NCI-H1694 treated with DMSO at 0.1 percent for 48 hours (cell line): ENCODE measurements around the gene SMIM20.
"Not testable (repeated sequence)": the region's sequence is repeated elsewhere in the genome, so short reads cannot be mapped to it uniquely, and the experiment has no call there.

Source experiments
- DNase-seq: peaks from one replicate; lab custom pipeline; 2025; lab: John Stamatoyannopoulos, UW

SMIM20 gene

DNA sequence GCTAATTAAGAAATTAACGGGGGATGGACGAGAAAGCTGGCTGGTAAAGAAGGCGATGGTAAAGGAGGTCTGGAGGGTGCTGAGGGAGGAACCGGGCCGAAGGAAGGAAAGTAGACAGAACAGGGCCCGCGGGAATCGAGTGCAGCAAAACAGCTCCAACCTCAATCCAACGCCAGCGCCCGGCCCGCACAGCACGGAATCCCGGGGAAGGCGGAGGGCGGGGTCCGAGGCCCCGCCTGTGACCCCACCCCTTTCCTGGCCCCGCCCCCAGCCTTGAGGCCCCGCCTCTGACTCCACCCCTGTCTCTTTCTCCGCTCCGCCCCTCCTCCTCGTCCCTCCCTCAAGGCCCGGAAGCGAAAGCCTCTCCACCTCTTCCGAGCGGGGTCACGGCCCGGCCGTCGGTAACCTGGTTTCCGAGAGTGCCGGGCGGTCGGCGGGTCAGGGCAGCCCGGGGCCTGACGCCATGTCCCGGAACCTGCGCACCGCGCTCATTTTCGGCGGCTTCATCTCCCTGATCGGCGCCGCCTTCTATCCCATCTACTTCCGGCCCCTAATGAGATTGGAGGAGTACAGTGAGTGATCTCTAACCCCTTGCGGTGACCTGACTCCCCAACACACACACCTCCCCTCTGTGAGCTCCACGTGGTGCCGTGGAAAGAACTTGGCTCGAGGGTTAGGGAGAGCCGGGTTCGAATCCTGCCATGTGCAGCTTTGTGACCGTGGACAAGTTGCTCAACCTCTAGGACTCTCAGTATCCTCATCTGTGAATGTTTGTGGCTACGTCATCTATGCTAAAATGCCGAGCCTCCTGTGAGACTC lies at the start of gene SMIM20:
Gene SMIM20, plus strand, starts transcription at position 370 of the 819 bp plus-strand sequence. Its CDS starts 94 bp downstream, at position 464.
- DNase-seq: peak; percentile 44

DNA sequence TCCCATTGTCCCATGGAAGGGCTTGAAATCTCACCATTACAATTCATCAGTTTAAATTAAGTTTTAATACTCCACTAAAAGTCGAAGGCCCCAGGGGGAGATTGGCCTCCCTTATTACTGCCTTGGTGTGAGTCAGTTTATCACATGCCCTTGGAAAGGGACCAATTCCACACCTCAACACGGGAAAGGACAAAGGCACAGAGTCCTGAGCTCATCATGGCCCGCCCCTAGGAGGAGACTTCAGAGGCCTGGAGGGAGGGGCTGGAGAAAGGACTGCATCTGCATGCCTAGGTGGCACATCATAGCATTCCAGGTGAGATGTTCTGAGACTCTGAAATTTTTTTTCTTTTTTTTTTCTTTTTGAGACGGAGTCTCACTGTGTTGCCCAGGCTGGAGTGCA lies 48.4 kb upstream of the SMIM20 start:
- DNase-seq: no peak

DNA sequence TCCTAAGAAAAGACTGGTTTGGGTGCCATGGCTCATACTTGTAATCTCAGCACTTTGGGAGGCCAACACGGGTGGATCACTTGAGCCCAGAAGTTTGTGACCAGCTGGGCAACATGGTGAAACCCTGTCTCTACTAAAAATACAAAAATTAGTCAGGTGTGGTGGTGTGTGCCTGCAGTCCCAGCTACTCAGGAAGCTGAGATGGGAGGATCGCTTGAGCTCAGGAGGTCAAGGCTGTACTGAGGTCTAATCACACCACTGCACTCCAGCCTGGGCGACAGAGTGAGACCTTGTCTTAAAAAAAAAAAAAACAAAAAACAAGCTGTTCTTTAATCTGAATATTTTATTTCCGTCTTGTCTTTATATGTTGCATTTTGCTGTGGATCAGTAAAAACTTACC lies 47.6 kb upstream of the SMIM20 start:
- not testable (repeated sequence) for DNase-seq

DNA sequence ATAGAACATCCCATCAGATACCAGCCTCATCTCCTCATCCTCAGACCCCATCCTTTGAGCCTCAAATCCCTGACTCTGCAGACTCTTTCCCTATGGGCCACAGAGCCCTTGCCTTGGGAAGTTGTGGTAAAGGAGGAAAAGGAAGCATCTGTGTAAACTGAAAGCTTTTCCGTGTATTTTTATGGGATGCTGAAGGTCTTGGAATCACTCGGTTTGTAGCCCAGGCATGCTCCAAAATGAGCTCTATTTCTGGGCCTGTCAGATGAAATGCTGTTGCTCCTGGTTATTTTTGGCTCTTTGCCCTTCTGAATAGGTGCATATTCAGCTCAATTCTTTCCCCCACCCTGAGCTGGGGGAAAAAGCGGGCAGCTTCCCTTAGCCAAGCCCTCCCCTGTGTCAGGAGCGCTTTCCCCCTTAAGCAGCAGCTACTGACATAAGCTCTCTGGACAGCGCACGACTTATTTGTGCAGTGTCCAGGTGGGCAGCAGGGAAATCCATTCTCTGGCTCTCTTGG lies 46.2 kb upstream of the SMIM20 start:
- no peak for DNase-seq

DNA sequence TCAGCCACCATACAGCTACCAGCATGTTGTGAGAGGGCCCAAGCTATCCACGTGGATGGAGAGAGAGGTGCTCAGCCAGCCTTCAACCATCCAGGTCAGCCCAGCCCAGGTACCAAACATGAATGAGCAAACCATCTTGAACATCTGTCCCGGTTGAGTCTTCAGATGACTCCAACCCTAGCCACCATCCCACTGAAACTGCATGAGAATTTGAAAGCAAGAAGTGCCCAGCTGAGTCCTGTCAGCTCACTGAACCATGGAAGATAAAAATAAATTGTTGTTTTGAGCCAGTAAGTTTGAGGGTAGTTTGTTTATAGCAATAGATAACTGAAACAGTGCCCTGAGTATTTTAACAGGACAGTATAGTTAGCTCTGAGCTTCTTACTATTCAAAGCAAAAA lies 43.9 kb upstream of the SMIM20 start:
- DNase-seq: no peak

DNA sequence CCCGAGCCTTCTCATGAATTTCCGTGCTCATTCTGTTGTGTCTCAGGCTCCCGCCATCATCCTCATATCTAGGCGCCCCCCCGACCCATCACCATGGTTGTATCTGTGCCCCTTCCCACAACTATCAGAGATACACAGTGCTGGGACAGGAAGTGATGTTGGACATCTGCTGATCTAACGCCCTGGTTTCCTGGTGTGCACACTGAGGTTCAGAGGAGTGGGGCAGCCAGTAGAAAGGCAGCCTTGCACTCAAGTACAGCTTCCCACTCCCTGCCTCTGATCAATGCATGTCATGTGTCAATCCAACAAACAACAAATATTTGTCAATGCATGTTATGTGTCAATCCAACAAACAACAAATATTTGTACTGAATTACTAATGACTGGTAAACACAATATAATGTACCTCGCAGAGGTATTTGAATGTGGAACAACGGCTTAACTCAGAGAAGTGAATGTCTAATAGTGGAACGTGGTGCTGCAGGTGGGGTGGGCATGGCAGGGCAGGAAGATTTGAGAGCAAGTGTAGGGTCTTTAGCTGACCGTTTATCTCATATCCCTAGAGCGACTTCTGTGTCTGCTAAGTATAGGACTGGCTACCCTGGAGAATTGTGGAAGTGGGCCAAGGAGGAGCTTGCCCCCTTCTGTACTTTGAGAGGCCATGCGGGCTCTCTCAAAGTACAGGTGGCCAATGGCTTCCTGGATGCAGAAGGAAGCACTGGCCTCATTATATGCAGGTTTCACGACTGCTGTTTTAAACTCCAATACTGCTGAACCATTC lies 41.0 kb upstream of the SMIM20 start:
- DNase-seq: no peak

DNA sequence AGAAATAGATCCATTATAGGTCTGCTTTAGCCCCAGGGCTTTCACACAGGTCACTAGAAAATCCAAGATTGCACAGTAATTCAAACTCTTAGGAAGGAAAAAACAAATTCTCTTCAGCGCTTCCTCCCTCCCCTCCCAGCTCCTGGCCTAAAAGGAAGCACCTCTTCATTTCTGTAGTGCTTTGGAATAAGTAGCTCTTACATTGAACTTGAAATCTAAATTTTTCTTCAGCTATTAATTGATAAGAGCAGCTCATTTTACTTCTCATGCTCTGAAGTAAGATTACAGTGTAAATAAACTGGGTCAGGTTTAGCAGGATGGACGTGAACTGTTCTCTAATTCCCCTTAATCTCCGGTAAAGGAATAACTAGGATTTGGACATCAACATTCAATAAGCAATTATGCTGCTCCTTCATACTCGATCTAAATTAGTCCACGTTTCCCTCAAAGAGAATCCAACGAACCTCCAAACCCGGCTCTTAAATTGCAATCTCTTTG lies 40.3 kb upstream of the SMIM20 start:
- no peak for DNase-seq

DNA sequence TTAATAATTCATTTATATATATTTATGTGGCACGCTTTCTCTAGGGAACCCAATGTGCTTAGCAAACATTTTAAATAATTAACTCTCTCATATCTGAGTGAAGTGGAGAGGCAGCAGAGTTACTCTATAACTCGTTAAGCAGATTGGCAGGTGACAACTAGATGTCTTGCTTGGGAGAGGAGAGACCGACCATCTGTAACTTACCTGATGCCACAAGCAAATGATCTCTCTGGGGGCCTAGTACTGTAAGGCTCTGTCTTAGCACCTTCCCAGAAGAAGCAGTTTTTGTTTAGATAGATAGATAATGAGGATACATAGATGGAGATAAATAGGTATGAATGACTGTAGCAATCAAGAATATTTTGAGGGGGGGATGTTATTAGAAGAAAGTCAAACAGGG lies 39.4 kb upstream of the SMIM20 start:
- DNase-seq: no peak

DNA sequence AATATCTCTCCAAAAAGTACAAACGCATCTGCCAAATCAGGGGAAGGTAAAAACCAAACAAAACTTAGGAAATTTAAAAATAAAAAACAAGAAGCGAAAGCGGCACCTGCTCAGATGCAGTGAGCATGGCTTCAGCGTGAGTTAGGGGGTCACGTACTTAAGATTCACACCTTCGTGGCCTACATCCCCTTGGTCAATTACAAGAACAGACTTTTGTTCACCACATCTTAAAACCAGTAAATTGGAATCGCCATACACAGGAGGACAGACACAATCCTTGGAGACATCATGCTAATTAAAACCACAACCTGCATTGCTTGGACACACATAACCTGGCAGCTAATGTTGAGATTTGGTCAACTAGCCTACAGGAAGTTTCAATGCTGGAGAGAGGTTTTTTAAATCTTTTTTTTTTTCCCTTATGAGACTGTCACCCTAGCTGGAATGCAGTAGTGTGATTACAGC lies 38.7 kb upstream of the SMIM20 start:
- DNase-seq: no peak

DNA sequence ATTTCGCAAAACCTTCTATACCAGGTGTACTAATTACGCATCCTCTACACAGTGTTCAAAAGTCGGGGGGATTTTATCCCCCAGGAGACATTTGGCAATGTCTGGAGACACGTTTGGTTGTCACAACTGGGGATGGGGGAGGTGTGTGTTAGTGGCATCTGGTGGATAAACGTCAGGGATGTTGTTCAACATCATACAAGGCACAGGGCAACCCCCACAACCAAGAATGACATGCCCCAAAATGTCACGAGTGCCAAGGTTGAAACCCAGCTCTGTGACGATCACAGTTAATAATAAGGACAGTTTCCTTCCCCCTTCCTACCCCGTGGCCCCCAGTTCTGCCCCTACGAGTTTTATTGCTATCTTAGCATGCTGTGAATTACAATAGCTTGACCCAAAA lies 35.3 kb upstream of the SMIM20 start:
- DNase-seq: no peak

DNA sequence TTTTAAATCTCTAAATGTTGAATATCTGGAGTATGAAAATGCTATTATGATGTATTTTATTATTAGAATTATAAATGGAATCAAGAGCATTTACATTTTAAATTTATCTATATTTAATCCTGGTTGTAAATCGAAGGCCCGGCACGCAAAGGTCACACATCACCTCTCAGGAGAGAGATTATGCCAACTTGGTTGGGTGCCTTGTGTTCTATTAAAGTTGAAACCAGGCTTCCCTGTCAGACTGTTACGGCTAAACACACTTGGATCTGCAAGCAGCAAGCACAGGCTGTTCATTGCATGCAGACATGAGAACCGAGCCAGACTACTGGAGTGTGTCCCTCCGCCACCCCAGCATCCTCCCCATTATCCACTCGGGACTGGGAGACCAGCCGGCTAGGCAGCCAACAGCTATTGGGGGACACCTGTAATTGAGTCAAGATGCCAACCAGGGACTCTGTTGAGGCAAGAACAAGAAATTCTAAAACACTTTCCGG lies 34.9 kb upstream of the SMIM20 start:
- no peak for DNase-seq

DNA sequence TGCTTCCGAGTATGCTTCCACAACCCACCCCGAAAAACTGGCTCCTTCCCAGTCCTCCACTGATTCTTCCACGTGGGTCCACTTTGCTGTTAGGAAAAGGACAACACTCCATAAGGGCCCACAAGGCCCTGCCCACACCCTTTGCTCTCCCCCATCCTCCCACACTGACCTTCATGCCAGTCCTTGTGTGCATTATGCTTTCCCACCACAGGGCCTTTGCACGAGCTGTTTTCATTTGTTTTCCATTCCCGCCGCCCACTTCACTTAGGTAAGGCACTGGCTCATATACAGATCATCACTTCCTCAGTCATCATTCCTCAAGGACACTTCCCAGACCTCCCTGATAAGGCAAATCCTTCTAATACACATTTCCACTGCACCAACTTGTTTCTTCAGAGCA lies 34.4 kb upstream of the SMIM20 start:
- no peak for DNase-seq

DNA sequence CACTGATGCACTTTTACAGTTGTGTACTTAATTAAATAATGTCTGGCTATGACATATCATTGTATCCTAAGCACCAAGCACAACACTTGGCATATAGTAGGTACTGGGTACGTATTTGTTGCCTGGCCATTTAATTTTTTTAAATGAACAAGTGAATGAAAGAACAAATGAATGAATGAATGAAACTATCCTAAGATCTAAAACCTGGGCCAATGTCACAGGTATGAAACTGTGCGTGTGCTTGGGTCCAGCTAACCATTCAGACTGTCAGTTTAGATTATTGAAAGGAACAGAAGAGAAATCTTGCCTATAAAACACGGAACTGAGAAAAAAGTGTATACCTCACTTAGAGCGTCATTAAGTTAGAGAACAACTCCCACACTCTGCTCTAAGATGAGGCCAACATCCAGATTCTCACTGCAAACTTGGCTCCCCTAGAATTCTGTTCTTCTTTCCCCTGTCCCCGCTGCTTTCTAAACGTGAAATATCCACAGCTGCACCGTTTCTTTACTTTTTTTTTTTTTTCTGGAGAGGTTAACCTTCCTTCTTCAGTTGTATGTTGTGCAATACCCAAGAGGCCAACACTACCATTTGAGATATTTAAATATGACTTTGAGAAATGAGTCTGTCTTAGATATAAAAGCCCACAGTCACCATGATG lies 33.9 kb upstream of the SMIM20 start:
- DNase-seq: no peak

DNA sequence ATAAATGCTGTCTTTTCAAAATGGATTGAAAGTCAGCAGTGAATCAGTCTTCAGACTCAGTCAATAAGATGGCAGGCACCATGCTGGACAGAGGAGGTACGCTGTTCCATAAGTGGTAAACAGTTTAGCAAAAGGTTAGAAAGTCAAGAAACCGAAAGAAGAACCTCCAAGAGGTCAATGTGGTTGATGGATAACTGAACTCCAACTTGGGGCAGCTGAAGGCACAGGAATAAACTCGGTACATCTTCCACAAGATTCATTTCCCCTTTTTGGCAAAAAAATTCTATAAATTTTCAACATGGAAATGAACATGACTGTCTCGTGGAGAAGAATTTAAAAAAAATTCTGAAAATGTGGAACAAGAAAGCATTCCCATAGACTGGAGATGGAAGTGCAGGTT lies 32.8 kb upstream of the SMIM20 start:
- no peak for DNase-seq

DNA sequence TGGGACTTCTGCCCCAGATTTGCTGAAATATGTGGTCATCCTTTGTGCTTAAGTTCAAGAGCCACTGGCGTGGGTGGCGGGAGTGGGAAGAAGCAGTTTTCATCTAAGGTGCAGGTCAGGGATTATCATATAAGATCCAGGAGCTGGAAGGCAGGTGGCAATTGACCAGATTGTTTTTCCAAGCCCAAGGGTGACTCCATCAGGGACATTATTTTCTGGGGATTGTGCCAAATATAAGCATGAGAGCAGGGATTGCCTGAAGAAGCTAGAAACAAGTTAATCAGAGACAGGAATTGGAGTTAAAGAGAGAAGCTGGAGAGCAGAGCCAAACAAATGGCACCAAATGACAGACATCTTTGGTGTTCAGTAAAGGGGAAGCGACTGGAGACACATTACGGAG lies 31.8 kb upstream of the SMIM20 start:
- DNase-seq: no peak

DNA sequence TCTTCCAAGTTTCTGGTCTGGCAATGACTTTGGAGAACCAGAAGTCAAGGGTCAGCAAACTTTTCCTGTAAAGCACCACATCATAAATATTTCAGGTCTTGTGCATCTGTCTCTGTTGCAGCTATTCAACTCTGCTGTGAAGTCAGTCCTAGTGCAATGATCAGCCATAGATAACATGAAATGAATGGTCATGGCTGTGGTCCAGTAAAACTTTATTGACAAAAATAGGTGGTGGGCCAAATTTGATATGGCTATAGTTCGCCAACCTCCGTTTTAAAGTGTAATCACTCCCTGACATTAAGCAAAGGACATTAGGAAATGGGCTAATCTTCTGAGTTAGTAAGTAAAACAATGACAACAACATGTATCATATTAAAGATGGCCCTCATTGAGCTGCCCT lies 30.5 kb upstream of the SMIM20 start:
- no peak for DNase-seq

DNA sequence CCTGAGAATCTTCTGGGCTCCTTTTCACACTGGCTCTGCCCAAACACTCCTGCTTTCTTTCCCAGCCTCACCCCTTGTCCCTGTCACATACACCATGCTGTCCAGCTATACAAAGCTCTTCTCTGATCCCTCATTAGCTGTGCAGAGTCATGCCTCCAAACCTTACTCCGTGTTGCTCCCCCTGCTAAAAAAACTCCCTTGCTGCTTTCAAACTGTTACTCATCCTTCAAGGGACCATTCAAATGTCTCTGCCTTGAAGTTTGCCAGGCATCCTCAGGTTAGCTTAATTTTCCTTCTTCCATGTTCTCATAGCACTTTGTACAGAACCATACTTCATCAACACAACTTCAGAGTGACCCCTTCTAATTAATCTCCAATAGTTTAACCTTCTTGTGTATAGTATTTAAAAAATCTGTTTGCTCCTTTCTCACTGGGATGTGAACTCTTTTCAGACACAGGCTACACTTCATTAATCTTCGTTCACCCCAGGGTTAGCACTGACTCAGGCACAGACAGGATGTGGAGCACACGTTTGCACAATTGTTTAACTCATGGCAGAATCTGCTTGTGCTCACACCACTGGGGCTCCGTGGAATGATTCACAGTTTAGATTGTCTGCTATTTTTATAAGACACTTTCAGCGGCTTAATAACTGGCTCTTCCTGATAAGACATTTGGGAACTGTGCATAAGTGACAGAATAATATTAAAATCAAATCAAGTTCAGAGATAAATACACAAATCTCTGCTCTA lies 29.8 kb upstream of the SMIM20 start:
- no peak for DNase-seq

DNA sequence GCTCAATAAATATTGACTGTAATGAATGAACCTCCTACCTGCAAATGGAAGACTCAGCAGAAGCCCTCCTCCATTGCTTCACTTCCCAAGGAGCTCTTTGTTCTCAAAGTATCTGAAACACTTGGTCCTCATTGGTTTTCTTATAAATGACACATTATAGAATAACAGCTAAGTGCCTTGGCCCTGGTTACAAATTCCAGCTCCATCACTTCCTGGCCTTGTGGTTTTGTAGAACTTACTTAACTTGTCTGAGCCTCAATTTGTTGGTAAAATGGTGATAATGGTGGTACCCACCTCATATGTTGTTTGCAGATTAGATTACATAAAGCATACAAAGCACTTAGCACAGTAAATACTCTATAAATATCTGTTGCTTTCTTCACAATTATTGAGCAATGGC lies 25.2 kb upstream of the SMIM20 start:
- DNase-seq: no peak

DNA sequence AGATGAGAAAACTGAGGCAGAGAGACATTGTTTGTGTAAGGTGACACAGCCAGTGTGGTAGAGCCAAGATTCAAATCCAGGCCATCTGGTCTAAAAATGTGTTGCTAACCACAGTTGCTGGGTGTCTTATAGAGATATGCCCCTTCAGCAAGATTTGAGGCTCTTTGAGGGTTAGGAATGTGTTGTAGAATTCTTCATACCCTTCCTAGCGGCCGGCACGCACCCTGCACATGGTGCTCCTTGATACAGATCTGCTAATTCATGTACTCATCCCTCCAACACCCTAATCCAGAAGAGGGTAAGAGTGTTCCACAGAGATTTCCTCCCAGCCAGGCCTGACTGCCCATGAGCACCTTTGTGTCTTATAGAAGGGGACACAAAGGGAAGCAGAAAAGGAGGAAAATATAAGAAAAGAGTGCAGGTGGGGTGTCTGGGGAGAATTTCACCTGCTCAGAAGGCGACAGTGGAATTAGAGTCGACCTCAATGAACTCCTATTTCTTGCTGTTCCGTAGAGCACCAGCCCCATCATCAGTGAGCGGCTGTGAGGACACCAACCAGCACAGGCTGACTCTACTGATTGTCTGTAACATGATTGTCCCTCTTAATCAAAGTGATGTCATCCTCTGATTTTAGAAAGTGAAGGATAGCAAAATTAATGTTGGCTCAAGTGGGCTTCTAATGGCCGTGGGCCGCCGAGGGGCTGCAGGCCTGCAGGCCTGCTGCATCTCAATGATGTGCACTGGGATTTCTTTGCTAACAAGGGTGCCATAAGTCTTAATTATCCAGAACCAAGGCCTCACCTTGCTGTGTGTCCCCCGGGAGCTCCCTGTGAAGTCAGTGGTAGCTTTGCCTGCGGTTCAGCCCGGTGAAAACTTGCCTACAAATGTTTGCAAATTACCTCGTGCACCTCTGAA lies 24.2 kb upstream of the SMIM20 start:
- no peak for DNase-seq
